ENCODE results near the gene PABPC1L.
A peak's percentile ranks its signal among the peaks of the same experiment; 100 is the strongest.

PABPC1L gene

GRCh38 chr20:44966030-44966961 is 56.4 kb downstream of the PABPC1L start, which contains the start of gene STK4:
Gene STK4, plus strand, starts transcription at chr20:44966512. Its CDS starts 57 bp downstream, at chr20:44966569.
- DNase-seq (ENCODE audit: low read depth in 3 of 3) = peak; percentile 91 to 93 (median 91)

GRCh38 chr20:44967207-44967807 is 57.4 kb downstream of the PABPC1L start:
- no peak for DNase-seq (ENCODE audit: low read depth in 3 of 3)

- no peak for DNase-seq (ENCODE audit: low read depth in 3 of 3)
Observed at GRCh38 chr20:44969300-44969894, 59.5 kb downstream of the PABPC1L start.

- no peak for DNase-seq (ENCODE audit: low read depth in 3 of 3)
Observed at GRCh38 chr20:44970243-44970757, 60.4 kb downstream of the PABPC1L start.

GRCh38 chr20:44973053-44973452 is 63.2 kb downstream of the PABPC1L start:
- no peak for DNase-seq (ENCODE audit: low read depth in 3 of 3)

GRCh38 chr20:44976698-44977097 is 66.8 kb downstream of the PABPC1L start:
- DNase-seq (ENCODE audit: low read depth in 3 of 3) = no peak

GRCh38 chr20:44979090-44979621 is 69.3 kb downstream of the PABPC1L start:
- DNase-seq (ENCODE audit: low read depth in 3 of 3) = peak in 2 of 3 experiments; percentile 27 to 28

GRCh38 chr20:44981736-44982406 is 72.0 kb downstream of the PABPC1L start:
- no peak for DNase-seq (ENCODE audit: low read depth in 3 of 3)

- DNase-seq (ENCODE audit: low read depth in 3 of 3) = no peak
Observed at GRCh38 chr20:44983093-44983674, 73.3 kb downstream of the PABPC1L start.

GRCh38 chr20:44988631-44989171 is 78.8 kb downstream of the PABPC1L start:
- no peak for DNase-seq (ENCODE audit: low read depth in 3 of 3)

Data from stimulated activated CD4-positive, alpha-beta T cell treated with anti-CD3 and anti-CD28 coated beads, TNF-alpha, amount 100 ng/mL, for 24 hours (primary cell).